Neural crest cell (in vitro differentiated cells): Measurements from ENCODE around the gene C4orf50. TPM values are rescaled to one million over a fixed set of nuclear protein-coding genes. Genes with fewer than 3 reads are reported as not detected.

Source experiments
- DNase-seq: peaks from one replicate; pipeline ENCODE4 v3.0.0; 2021; ENCODE audit warnings: low read depth, mixed read lengths, low spot score
- H3K27ac Mint-ChIP-seq: one replicate; pipeline ENCODE4 v1.8.0; 2021; ENCODE audit warnings: mild to moderate bottlenecking, mixed read lengths; ENCODE audit not compliant: unreplicated experiment
- H3K27me3 Mint-ChIP-seq: 2 replicates; pipeline ENCODE4 v1.8.0; 2021; ENCODE audit warnings: low read depth, mild to moderate bottlenecking, mixed read lengths
- H3K36me3 Mint-ChIP-seq: 2 replicates; pipeline ENCODE4 v1.8.0; 2021; ENCODE audit warnings: low read depth, mild to moderate bottlenecking, mixed read lengths
- H3K4me1 Mint-ChIP-seq: 2 replicates; pipeline ENCODE4 v1.8.0; 2021; ENCODE audit warnings: mixed read lengths
- H3K4me3 Mint-ChIP-seq: one replicate; pipeline ENCODE4 v1.8.0; 2021; ENCODE audit warnings: mild to moderate bottlenecking, mixed read lengths
- H3K9me3 Mint-ChIP-seq: 2 replicates; pipeline ENCODE4 v1.8.0; 2021; ENCODE audit warnings: mixed read lengths
- CTCF ChIP-seq: fragments of 200-600 bp; sonication (generic); conservative IDR thresholded peaks from 2 replicates; pipeline ENCODE4 v1.5.0; 2021; ENCODE audit warnings: antibody characterized with exemption, mild to moderate bottlenecking
- total RNA-seq: library from RNA; stranded (reverse); gene quantifications from 2 replicates; pipeline ENCODE4 v1.2.1, GENCODE V29; 2021

Gene C4orf50
- total RNA-seq, 1 donor from 2014 or later: 0.02 TPM

- Mint-ChIP-seq H3K36me3 (peaks cover 3% of the 10 kb centered on the region), H3K4me3 (no peak overlapping the region), H3K27me3 (no peaks in the 10 kb centered on the region), H3K27ac (no peak overlapping the region), H3K4me1 (peaks cover 6% of the 10 kb centered on the region), H3K9me3 (peaks cover 2% of the 10 kb centered on the region)
- TF ChIP-seq CTCF: no peak
- no peak for DNase-seq
These were observed 36.8 kb upstream of the C4orf50 start for GRCh38 chr4:6055030-6055429.

- DNase-seq: no peak
- no peak for TF ChIP-seq CTCF
- H3K27me3 Mint-ChIP-seq: peaks cover 2% of the 10 kb centered on the region
- peaks cover 2% of the 10 kb centered on the region for H3K9me3 Mint-ChIP-seq
- H3K4me3 Mint-ChIP-seq: no peak overlapping the region
- H3K27ac Mint-ChIP-seq: no peak overlapping the region
- peaks cover 3% of the 10 kb centered on the region for H3K36me3 Mint-ChIP-seq
- peaks cover 6% of the 10 kb centered on the region for H3K4me1 Mint-ChIP-seq
These were observed 36.1 kb upstream of the C4orf50 start for GRCh38 chr4:6054162-6054922.

- Mint-ChIP-seq H3K9me3 (no peaks in the 10 kb centered on the region), H3K27ac (no peak overlapping the region)
These were observed 34.4 kb upstream of the C4orf50 start for GRCh38 chr4:6052679-6053078.

GRCh38 chr4:6050551-6050950, 32.3 kb upstream of the C4orf50 start:
- Mint-ChIP-seq H3K4me1 (no peaks in the 10 kb centered on the region), H3K27ac (no peak overlapping the region), H3K4me3 (no peak overlapping the region), H3K36me3 (no peaks in the 10 kb centered on the region), H3K27me3 (peaks cover 2% of the 10 kb centered on the region), H3K9me3 (no peaks in the 10 kb centered on the region)
- DNase-seq: no peak
- TF ChIP-seq CTCF: no peak

More at GRCh38 chr4:6052679-6053078, 34.4 kb upstream of the C4orf50 start:
- H3K27me3 Mint-ChIP-seq: peaks cover 2% of the 10 kb centered on the region
- no peaks in the 10 kb centered on the region for H3K36me3 Mint-ChIP-seq
- DNase-seq: no peak
- TF ChIP-seq CTCF: no peak
- peaks cover 6% of the 10 kb centered on the region for H3K4me1 Mint-ChIP-seq
- H3K4me3 Mint-ChIP-seq: no peak overlapping the region

GRCh38 chr4:6049985-6050384, 31.8 kb upstream of the C4orf50 start:
- Mint-ChIP-seq H3K27me3 (peaks cover 2% of the 10 kb centered on the region), H3K36me3 (no peaks in the 10 kb centered on the region), H3K27ac (no peak overlapping the region), H3K4me1 (no peaks in the 10 kb centered on the region), H3K9me3 (no peaks in the 10 kb centered on the region), H3K4me3 (no peak overlapping the region)
- TF ChIP-seq CTCF: no peak
- no peak for DNase-seq
